Esophagus muscularis mucosa (tissue), 4 donors: ENCODE measurements around the gene SATB1.

Source experiments
- CTCF ChIP-seq, 3 experiments: fragments of 200-600 bp in 2 of 3; fragments of 450-650 bp in 1 of 3; sonication (generic) in 2 of 3; IDR thresholded peaks; one replicate each; pipeline ENCODE4 v1.5.1; 2017 to 2019; ENCODE audit warnings: antibody characterized with exemption in 3 of 3, mild to moderate bottlenecking in 2 of 3, moderate library complexity in 1 of 3
- EP300 ChIP-seq: sonication (generic); formaldehyde crosslinking; IDR thresholded peaks from one replicate; pipeline ENCODE4 v1.6.1; 2017; ENCODE audit warnings: antibody characterized with exemption
- POLR2A ChIP-seq: fragments of 450-650 bp; IDR thresholded peaks from one replicate; pipeline ENCODE4 v1.6.1; 2017; ENCODE audit warnings: antibody characterized with exemption, moderate library complexity, mild to moderate bottlenecking, low read depth
- POLR2AphosphoS5 ChIP-seq, 2 donors: sonication (generic); formaldehyde crosslinking; IDR thresholded peaks; one replicate each; pipeline ENCODE4 v1.6.1; 2017; ENCODE audit warnings: antibody characterized with exemption in 2 of 2

- TF ChIP-seq CTCF (IDR thresholded peaks at IDR 0.05) (no peak), POLR2A (no peak), POLR2AphosphoS5 (IDR thresholded peaks at IDR 0.05) (no peak), EP300 (no peak)
Observed at GRCh38 chr3:18401300-18401961, 23.7 kb downstream of the SATB1 start.
